Left lung (tissue), 10 donors: ENCODE results near the gene FAM107B. TPM values are rescaled to one million over a fixed set of nuclear protein-coding genes. Genes with fewer than 3 reads are reported as not detected.

ENCODE experiments used
- ATAC-seq: fragments of 200-7000 bp; cut with Tn5 transposase; one replicate; pipeline ENCODE4 v1.9.1; 2020; ENCODE audit warnings: moderate library complexity
- DNase-seq, 4 donors: peaks; one replicate each; pipeline ENCODE4 v3.0.0-alpha.2; 2013 to 2020
- H3K27ac ChIP-seq, 2 donors: fragments of 200-600 bp; sonication (generic) in 1 of 2; one replicate each; pipeline versions ENCODE4 v1.5.0 to v1.8.0; 2020 to 2021
- H3K27me3 ChIP-seq, 2 donors: fragments of 200-600 bp; sonication (generic) in 1 of 2; one replicate each; pipeline versions ENCODE4 v1.5.0 to v1.8.0; 2020 to 2021
- H3K36me3 ChIP-seq, 2 donors: fragments of 200-600 bp; sonication (generic) in 1 of 2; one replicate each; pipeline versions ENCODE4 v1.5.0 to v1.8.0; 2020 to 2021
- H3K4me1 ChIP-seq, 2 donors: fragments of 200-600 bp; one replicate each; pipeline ENCODE4 v1.8.0; 2021
- H3K4me3 ChIP-seq, 2 donors: fragments of 200-600 bp; sonication (generic) in 1 of 2; one replicate each; pipeline versions ENCODE4 v1.5.0 to v1.8.0; 2020 to 2021; ENCODE audit warnings: mild to moderate bottlenecking in 1 of 2
- H3K9me3 ChIP-seq, 2 donors: fragments of 200-600 bp; sonication (generic) in 1 of 2; one replicate each; pipeline versions ENCODE4 v1.5.0 to v1.8.0; 2020 to 2021
- CTCF ChIP-seq, 2 donors: fragments of 200-600 bp; sonication (generic) in 1 of 2; IDR thresholded peaks; one replicate each; pipeline versions ENCODE4 v1.5.0 to v1.8.0; 2021; ENCODE audit warnings: antibody characterized with exemption in 2 of 2
- intact Hi-C, 2 donors: fragments of 100-400 bp; cut with DNase I; formaldehyde crosslinking; loops; one replicate each; pipeline versions ENCODE4 v1.11.2 to v1.14.2; 2022
- polyA plus RNA-seq, 6 donors: library from polyadenylated mRNA; unstranded; fragments of 120-200 nt; gene quantifications; one replicate each; pipeline ENCODE4 v1.2.1, GENCODE V29; 2013; ENCODE audit not compliant: insufficient read length in 6 of 6
- total RNA-seq, 2 donors: library from RNA; stranded (reverse); fragmentation: NEBNext Ultra II Directional; extraction: Animal tissue kit (Norgen Biotek cat#: 25700); gene quantifications; one replicate each; pipeline ENCODE4 v1.2.1, GENCODE V29; 2021
- donor health status: DM: no; HTN: yes; CAD: no.
- donor health status: DM: no; HTN: no; CAD: no.

Gene FAM107B
- total and polyA plus RNA-seq, 8 donors, result 66.2 to 93.6 (median 83.0) TPM

DNA sequence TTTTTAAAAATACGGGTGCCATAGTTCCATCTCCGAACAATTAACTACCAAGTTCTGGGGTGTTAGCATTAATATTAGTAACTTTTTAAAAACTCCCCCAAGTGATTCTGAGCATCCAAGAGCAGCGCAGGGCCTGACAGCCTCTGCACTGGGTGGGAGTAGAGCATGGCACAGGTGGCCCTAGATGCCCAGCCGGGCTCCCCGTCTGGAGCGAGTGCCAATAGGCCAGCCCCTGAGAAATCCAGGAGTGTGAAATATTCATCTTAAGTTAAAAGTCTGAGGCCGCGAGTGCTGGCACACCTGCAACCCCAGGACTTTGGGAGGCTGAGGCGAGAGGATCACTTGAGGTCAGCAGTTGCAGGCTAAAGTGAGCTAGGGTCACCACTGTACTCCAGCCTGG is 16.2 kb downstream of the FAM107B start:
- H3K36me3 ChIP-seq, result no peaks in the 10 kb centered on the region
- no peak overlapping the region for H3K4me3 ChIP-seq
- no peak for TF ChIP-seq CTCF (IDR thresholded peaks at IDR 0.05)
- no peak for ATAC-seq
- H3K27ac ChIP-seq, result peak overlapping the region in 1 of 2 donors; percentile 35
- no peaks in the 10 kb centered on the region for H3K9me3 ChIP-seq
- no peak for DNase-seq
- H3K27me3 ChIP-seq, result no peaks in the 10 kb centered on the region
- intact Hi-C loops, result no loop called here
- peaks cover 0 to 4% of the 10 kb centered on the region in 2 donors for H3K4me1 ChIP-seq

GRCh38 chr10:14757986-14758385 is 16.7 kb downstream of the FAM107B start:
- Histone ChIP-seq H3K4me3 (no peak overlapping the region), H3K9me3 (no peaks in the 10 kb centered on the region), H3K36me3 (no peaks in the 10 kb centered on the region), H3K27ac (peak overlapping the region in 1 of 2 donors; percentile 35), H3K4me1 (peaks cover 0 to 4% of the 10 kb centered on the region in 2 donors), H3K27me3 (no peaks in the 10 kb centered on the region)
- no peak for TF ChIP-seq CTCF (IDR thresholded peaks at IDR 0.05)
- peak in 2 of 4 donors; percentile 74 to 76 for DNase-seq
- intact Hi-C loops, result no loop called here
- no peak for ATAC-seq

DNA sequence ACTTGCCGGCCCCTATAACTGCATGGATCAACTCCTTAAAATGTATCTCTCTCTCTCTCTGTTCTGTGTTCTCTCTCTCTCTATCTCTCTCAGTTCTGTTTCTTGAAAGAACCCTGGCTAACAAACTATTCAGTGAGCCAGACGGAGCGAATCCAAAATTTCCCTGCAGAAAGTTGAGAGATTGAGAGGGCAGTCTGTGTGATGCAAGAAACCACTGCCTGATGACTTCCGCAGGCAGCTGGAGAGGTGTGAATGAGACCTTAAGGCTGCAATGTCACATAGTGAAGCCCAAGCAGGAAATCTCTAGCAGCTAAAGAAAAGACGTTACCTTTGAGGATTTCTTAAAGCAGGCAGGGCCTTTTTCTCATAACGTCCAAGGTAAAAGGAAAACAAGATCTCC is 17.3 kb downstream of the FAM107B start:
- H3K36me3 ChIP-seq, result no peaks in the 10 kb centered on the region
- no peak for TF ChIP-seq CTCF (IDR thresholded peaks at IDR 0.05)
- intact Hi-C loops, result no loop called here
- DNase-seq (peak in 2 of 4 donors; percentile 91 to 95), ATAC-seq (peak; percentile 49)
- H3K4me3 ChIP-seq, result no peak overlapping the region
- peaks cover 0 to 4% of the 10 kb centered on the region in 2 donors for H3K4me1 ChIP-seq
- no peaks in the 10 kb centered on the region for H3K27me3 ChIP-seq
- peak overlapping the region; percentile 4 to 35 for H3K27ac ChIP-seq
- H3K9me3 ChIP-seq, result no peaks in the 10 kb centered on the region

DNA sequence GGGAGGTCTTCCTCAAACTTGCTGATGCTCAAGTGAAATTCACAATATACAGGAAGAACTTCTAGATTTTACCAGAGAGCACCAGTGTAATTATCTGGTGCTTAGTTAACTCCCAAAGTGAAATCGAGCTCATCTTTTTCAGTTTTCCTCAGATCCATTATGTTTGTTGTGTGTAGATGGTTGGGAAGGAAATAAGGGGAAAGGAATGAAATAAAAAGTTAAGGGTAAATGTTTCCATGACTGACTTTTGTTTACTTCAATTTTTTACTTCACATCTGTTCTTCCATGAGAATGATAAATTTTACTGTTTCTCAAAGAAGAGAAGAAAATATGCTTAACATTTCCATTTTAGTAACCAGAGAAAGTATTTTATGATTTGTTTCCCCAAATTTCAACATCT is 21.3 kb downstream of the FAM107B start:
- Histone ChIP-seq H3K9me3 (no peaks in the 10 kb centered on the region), H3K27ac (peak overlapping the region in 1 of 2 donors; percentile 1), H3K4me1 (peaks cover 7 to 41% of the 10 kb centered on the region in 2 donors), H3K27me3 (no peaks in the 10 kb centered on the region), H3K36me3 (no peaks in the 10 kb centered on the region), H3K4me3 (no peak overlapping the region)
- ATAC-seq (no peak), DNase-seq (no peak)
- no peak for TF ChIP-seq CTCF (IDR thresholded peaks at IDR 0.05)
- intact Hi-C loops, result no loop called here

- H3K9me3 ChIP-seq, result no peaks in the 10 kb centered on the region
- intact Hi-C loops, result no loop called here
- ATAC-seq, result peak; percentile 77
- H3K27me3 ChIP-seq, result no peaks in the 10 kb centered on the region
- TF ChIP-seq CTCF (IDR thresholded peaks at IDR 0.05), result no peak
- H3K4me3 ChIP-seq, result no peak overlapping the region
- no peaks in the 10 kb centered on the region for H3K36me3 ChIP-seq
- peaks cover 7 to 38% of the 10 kb centered on the region in 2 donors for H3K4me1 ChIP-seq
- H3K27ac ChIP-seq, result peak overlapping the region; percentile 60 to 74
- peak in 3 of 4 donors; percentile 61 to 81 (median 67) for DNase-seq
These were observed 22.8 kb downstream of the FAM107B start for GRCh38 chr10:14751921-14752320.
